Fibroblast of lung (primary cell): ENCODE measurements around the gene SLC25A41. TPM values are rescaled to one million over a fixed set of nuclear protein-coding genes. Genes with fewer than 3 reads are reported as not detected.
A peak's percentile ranks its signal among the peaks of the same experiment; 100 is the strongest.

Experiments
- DNase-seq, 2 donors: peaks; one replicate each; pipeline versions ENCODE4 v3.0.0 to v3.0.0-alpha.2; 2010; ENCODE audit warnings: low read depth in 2 of 2
- H2AFZ ChIP-seq: 2 replicates; pipeline ENCODE4 v1.5.1; 2012; ENCODE audit warnings: low read length, control low read depth, inconsistent platforms
- H3K27ac ChIP-seq: 2 replicates; pipeline ENCODE4 v1.5.1; 2011; ENCODE audit warnings: low read length, control low read depth; ENCODE audit not compliant: insufficient read depth
- H3K27me3 ChIP-seq: 2 replicates; pipeline ENCODE4 v1.5.1; 2011; ENCODE audit warnings: mild to moderate bottlenecking, low read length; ENCODE audit not compliant: control insufficient read depth, insufficient read depth
- H3K36me3 ChIP-seq: 2 replicates; pipeline ENCODE4 v1.5.1; 2011; ENCODE audit warnings: low read length; ENCODE audit not compliant: control insufficient read depth, insufficient read depth
- H3K4me1 ChIP-seq: 2 replicates; pipeline ENCODE4 v1.5.1; 2011; ENCODE audit warnings: low read length; ENCODE audit not compliant: control insufficient read depth, insufficient read depth; ENCODE audit errors: extremely low read depth
- H3K4me2 ChIP-seq: 2 replicates; pipeline ENCODE4 v1.5.1; 2011; ENCODE audit warnings: low read length, control low read depth; ENCODE audit not compliant: insufficient read depth; ENCODE audit errors: extremely low read depth
- H3K4me3 ChIP-seq, 4 experiments: fragments of 200-600 bp in 1 of 4; sonication (generic) in 1 of 4; replicated peaks in 1 of 4; 2 replicates each; pipeline ENCODE4 v1.5.1; 2011 to 2016; ENCODE audit warnings: low read length in 4 of 4, low read depth in 3 of 4, mild to moderate bottlenecking in 3 of 4, control low read depth in 2 of 4, inconsistent platforms in 1 of 4, mixed read lengths in 1 of 4; ENCODE audit not compliant: insufficient read depth in 1 of 4; ENCODE audit errors: control extremely low read depth in 1 of 4
- H3K79me2 ChIP-seq: 2 replicates; pipeline ENCODE4 v1.5.1; 2012; ENCODE audit warnings: mild to moderate bottlenecking, low read length, inconsistent platforms; ENCODE audit not compliant: control insufficient read depth, insufficient read depth
- H3K9ac ChIP-seq: 2 replicates; pipeline ENCODE4 v1.5.1; 2011; ENCODE audit warnings: mild to moderate bottlenecking, low read length, control low read depth; ENCODE audit not compliant: insufficient read depth
- H3K9me3 ChIP-seq: 2 replicates; pipeline ENCODE4 v1.5.1; 2012; ENCODE audit warnings: low read depth, low read length; ENCODE audit not compliant: control insufficient read depth, insufficient read depth
- H4K20me1 ChIP-seq: 2 replicates; pipeline ENCODE4 v1.5.1; 2011; ENCODE audit warnings: low read length; ENCODE audit not compliant: control insufficient read depth, insufficient read depth; ENCODE audit errors: extremely low read depth
- EZH2 ChIP-seq: IDR thresholded peaks from 2 replicates; pipeline ENCODE4 v1.5.1; 2012; ENCODE audit warnings: low read length, control low read depth, mild to moderate bottlenecking; ENCODE audit errors: missing control alignments
- polyA plus RNA-seq, 2 donors: library from polyadenylated mRNA; depleted of rRNA in 1 of 2; stranded (reverse) in 1 of 2; unstranded in 1 of 2; fragments of >200 nt; gene quantifications; 2 replicates each; pipeline ENCODE4 v1.2.1, GENCODE V29; 2011 to 2012; ENCODE audit warnings: missing spikeins in 1 of 2
- total RNA-seq: library from RNA; depleted of rRNA; stranded (reverse); fragments of >200 nt; gene quantifications from 2 replicates; pipeline ENCODE4 v1.2.1, GENCODE V29; 2014
- TF ChIP-seq, protein P1 (sequence below), 2 donors: IDR thresholded peaks in 1 of 2; conservative IDR thresholded peaks in 1 of 2; 1 replicate in 1 of 2; 2 replicates in 1 of 2; pipeline ENCODE4 v1.5.1; 2011 to 2012; ENCODE audit warnings: low read length in 2 of 2, control low read depth in 1 of 2, inconsistent platforms in 1 of 2, low read depth in 1 of 2, mild to moderate bottlenecking in 1 of 2

Gene SLC25A41
- total and polyA plus RNA-seq, 2 donors (not counting 1 experiment from before 2014, with no cell fraction given) = under 0.01 TPM; not detected in 1

DNA sequence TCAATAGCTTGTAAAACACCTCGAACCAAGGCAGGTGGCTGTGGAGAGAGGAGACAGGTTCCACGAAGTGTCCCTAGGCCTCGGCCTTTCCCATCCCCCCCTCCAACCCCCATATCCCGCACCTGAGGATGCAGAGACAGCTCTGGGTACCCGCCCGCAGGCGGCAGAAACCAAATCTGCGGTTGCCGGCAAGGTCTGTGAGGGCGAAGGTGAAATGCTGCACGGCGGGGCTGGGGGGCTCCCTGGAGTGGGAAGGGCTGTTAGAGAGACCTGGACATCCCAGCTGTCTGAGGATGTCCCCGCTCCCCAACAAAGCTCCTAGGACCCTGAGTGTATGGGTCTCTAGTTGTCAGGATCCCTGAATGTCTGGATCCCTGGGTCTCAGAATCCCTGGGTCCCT is 45.3 kb upstream of the SLC25A41 start:
- Histone ChIP-seq H2AFZ (no peak overlapping the region), H3K27me3 (no peaks in the 10 kb centered on the region), H4K20me1 (no peaks in the 10 kb centered on the region), H3K79me2 (no peaks in the 10 kb centered on the region), H3K4me1 (no peaks in the 10 kb centered on the region), H3K4me3 (no peak overlapping the region), H3K9ac (no peak overlapping the region), H3K27ac (no peak overlapping the region), H3K4me2 (no peak overlapping the region), H3K9me3 (no peaks in the 10 kb centered on the region), H3K36me3 (no peaks in the 10 kb centered on the region)
- TF ChIP-seq EZH2 = no peak
- TF ChIP-seq, protein P1, sequence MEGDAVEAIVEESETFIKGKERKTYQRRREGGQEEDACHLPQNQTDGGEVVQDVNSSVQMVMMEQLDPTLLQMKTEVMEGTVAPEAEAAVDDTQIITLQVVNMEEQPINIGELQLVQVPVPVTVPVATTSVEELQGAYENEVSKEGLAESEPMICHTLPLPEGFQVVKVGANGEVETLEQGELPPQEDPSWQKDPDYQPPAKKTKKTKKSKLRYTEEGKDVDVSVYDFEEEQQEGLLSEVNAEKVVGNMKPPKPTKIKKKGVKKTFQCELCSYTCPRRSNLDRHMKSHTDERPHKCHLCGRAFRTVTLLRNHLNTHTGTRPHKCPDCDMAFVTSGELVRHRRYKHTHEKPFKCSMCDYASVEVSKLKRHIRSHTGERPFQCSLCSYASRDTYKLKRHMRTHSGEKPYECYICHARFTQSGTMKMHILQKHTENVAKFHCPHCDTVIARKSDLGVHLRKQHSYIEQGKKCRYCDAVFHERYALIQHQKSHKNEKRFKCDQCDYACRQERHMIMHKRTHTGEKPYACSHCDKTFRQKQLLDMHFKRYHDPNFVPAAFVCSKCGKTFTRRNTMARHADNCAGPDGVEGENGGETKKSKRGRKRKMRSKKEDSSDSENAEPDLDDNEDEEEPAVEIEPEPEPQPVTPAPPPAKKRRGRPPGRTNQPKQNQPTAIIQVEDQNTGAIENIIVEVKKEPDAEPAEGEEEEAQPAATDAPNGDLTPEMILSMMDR (conservative IDR thresholded peaks at IDR 0.05 in 1 of 2, IDR thresholded peaks at IDR 0.05 in 1 of 2; ENCODE audit: low read depth in 1 of 2, low read length in 2 of 2) = no peak
- DNase-seq = no peak

DNA sequence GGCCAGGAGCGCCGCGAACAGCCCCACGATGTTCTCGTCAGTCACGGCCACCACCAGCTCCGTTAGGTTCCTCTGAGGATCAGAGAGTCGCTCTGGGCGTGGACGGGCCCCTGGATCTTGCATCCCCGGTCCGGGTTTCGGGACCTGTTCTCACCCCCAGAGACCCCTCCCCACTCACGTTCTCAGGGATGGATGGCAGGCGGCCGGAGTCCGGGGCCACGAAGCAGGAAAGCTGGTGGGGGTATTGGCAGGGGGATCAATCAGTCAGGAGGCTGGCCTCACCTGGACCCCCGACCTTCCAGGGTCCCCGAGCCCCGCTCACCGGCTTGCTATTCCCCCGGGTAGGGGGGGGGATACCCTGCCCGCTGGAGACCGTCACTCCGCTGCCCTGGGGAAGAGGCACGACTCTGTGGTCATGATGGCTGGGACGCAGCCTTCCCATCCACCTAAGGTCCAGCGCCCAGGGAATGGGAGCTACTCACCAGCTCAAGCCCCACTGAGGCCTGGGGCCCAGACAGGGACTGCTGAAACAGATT is 43.4 kb upstream of the SLC25A41 start:
- Histone ChIP-seq H3K4me3 (no peak overlapping the region), H3K9ac (no peak overlapping the region), H3K4me1 (no peaks in the 10 kb centered on the region), H4K20me1 (no peaks in the 10 kb centered on the region), H3K36me3 (no peaks in the 10 kb centered on the region), H3K27ac (no peak overlapping the region), H2AFZ (no peak overlapping the region), H3K79me2 (no peaks in the 10 kb centered on the region), H3K9me3 (no peaks in the 10 kb centered on the region), H3K4me2 (no peak overlapping the region), H3K27me3 (no peaks in the 10 kb centered on the region)
- DNase-seq = no peak
- TF ChIP-seq EZH2 = no peak
- TF ChIP-seq, protein P1 (conservative IDR thresholded peaks at IDR 0.05 in 1 of 2, IDR thresholded peaks at IDR 0.05 in 1 of 2; ENCODE audit: low read depth in 1 of 2, low read length in 2 of 2) = no peak

DNA sequence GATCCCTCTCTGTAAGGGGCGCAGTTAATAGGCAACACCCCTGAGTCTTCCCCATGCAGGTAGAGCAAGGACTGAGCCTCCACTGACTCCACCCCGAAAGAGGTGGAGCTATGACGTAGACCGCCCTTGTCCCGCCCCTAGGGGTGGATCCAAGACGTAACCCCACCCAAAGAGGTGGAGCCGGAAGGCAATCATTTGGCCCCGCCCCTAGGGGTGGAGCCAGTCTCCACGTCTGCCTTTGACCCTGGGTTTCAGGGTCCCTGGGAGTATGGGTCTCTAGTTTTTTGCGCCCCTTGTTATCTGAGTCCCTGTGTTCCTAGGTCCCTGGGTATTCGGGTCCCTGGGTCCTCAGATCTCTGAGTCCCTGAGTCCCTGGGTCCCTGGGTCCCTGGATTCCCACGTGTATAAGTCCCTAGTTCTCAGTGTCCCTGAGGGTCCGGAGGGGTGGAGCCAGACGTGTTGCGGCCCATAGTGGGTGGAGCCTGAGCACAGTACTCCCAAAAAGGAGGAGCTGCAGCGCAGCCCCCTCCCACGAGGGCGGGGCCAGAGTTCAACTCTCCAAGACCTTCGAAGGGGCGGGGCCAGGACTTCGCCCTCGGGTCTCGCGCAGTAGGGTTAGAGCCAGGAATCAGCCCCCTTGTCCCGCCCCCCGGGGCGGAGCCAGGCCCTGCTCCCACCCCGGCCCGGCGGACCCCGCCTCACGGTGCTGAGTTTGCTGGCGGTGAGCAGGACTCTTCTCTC is 42.8 kb upstream of the SLC25A41 start:
- Histone ChIP-seq H3K9ac (no peak overlapping the region), H3K27ac (no peak overlapping the region), H4K20me1 (no peaks in the 10 kb centered on the region), H3K4me1 (no peaks in the 10 kb centered on the region), H3K27me3 (no peaks in the 10 kb centered on the region), H2AFZ (no peak overlapping the region), H3K36me3 (no peaks in the 10 kb centered on the region), H3K79me2 (no peaks in the 10 kb centered on the region), H3K9me3 (no peaks in the 10 kb centered on the region), H3K4me3 (no peak overlapping the region), H3K4me2 (no peak overlapping the region)
- peak; percentile 23 to 37 for DNase-seq
- TF ChIP-seq, protein P1 (conservative IDR thresholded peaks at IDR 0.05 in 1 of 2, IDR thresholded peaks at IDR 0.05 in 1 of 2; ENCODE audit: low read depth in 1 of 2, low read length in 2 of 2) = no peak
- TF ChIP-seq EZH2 = no peak
